HG02642 (cell line): Measurements from ENCODE around the gene SEPTIN5.

Experiments used
- ATAC-seq: cut with Tn5 transposase; IDR thresholded peaks from one replicate; pipeline ENCODE4 v1.9.1; 2021; ENCODE audit warnings: mild to moderate bottlenecking; ENCODE audit not compliant: unreplicated experiment, poor library complexity

Gene SEPTIN5

DNA sequence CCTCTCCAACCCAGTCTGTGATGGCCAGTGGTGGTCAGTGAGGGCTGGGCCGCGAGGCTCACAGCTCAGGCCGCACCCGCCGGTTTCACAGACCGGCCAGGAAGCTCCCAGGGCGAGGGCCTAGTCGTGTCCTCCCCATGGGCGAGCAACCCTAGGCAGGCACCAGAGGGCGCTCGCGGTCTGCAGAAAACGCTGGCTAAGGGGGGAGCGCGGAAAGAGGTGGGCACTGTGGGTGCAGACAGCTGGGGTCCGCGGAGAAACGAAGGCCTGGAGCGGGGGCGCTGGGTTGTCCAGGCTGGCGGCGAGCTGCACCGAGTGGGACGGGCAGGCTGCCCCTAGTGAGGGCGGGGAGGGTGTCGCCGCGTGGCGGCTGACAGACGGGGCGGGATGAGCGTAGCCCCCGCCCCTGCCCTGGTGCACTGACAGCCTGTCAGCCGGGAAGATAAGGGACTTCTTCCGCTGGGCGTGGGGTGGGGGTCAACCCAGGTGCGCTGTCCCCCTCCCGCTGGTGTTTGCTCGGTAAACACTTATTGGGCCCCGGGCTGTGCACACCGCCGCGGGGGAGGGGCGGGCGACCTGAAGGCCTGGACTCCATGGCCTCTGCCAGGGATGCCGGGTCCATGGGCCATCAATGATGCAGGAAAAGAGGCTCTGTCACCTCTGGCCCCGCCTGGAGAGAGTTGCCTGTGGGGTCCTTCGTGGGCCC, 16.5 kb downstream of the SEPTIN5 start:
- no peak for ATAC-seq

DNA sequence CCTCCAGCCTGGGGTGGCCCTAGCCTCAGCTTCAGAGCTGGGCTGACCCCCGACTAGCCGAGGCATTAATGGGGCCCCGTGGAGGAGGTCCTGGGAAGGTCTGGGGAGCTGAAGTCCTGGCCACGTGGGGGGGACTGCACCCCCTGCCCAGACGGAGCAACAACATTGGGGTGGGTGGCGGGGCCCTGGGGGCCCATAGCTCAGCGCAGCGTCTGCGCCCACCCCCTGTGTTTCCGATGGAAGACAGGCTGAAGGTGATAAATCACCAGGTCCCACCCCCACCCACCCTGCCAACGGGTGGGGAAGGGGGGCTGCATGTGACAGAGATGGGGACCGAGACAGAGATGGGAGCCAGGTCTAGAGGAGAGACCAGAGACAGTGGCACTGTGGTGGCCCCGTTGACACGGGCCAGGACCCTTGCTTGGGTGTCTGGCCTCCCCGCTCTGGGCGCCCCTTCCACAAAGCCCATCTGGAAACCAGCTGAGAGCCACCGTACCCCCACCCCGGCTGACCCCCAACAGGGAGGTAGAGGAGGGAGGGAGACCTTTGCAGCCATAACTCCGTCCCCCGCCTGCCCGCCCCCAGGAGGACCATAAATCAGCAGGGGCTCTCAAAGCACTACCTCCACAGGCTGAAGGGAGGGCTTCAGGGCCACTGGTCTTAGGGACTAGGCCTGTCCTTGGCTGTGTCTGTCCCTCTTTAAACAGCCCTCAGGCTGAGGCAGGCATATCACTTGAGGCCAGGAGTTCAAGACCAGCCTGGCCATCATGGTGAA, 17.2 kb downstream of the SEPTIN5 start:
- no peak for ATAC-seq

DNA sequence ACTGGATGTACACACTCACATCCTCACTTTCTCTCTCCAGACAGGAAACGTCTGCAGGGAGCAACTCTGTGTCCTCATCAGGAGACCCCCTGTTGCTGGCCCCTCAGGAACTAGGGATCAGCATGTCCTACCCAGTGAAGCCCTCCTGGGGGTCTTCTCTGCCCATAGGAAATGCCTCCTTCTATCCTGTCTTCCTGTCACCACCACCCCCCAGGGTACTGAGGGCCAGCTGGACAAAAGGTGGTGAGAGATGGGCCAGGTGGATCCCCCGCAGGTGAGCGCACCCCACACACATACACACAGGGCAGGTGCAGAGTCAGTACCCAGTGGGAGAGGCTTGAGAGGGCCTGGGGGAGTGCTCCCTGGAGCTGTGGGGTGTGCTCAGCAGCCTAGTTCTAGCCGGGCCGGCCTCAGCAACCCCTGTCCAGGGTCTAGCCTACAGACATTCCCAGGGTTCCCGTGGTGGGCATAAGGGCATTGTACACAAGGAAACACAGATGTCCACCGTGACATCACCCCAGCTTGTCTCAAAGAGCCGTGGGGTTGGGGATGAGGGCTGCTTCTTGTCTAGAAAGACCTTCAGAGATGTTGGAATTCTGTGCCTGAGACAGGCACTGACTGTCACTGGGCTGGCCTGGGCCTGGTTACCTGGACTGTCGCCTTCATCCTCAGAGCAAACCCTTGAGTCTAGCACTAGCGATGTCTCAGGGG, 18.3 kb downstream of the SEPTIN5 start:
- ATAC-seq, result no peak

DNA sequence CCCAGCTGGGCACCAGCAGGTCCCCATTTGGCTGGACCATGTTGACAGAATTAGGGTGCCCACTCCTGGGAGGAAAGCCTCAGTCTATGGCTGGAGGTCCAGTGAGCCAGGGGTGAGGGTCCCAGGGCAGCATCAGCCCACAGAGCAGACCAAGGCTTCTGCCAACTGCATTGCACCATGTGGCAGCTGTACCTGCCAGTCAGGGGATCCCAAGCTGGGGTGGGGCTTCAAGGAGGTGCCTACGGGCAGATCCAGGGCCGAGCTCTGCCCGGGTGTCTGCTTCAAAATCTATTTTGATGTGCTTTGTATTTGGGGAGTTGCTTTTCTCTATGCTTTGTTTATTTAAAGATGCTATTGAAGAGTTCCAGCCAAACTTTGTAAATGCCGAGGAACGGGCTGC, 19.5 kb downstream of the SEPTIN5 start:
- ATAC-seq, result no peak

DNA sequence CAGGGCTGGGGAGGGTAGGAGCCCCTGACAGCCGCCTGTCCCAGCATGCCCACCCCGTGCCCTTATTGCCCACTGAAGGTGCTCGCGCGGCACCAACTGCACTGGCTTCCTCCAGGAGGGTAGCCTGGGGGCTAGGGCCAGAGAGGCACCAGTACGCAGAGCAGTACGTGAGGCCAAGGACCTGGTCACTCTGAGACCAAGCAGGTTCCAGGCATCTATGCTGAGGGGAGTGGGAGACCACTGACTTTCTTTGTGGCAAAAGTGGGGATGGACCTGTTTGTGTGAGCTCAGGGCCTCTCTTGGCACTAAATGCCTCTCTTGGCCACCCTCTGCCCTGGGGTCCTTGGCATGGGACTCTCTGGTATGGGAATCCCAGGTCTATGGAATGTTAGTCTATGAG, 19.9 kb downstream of the SEPTIN5 start:
- ATAC-seq, result no peak

DNA sequence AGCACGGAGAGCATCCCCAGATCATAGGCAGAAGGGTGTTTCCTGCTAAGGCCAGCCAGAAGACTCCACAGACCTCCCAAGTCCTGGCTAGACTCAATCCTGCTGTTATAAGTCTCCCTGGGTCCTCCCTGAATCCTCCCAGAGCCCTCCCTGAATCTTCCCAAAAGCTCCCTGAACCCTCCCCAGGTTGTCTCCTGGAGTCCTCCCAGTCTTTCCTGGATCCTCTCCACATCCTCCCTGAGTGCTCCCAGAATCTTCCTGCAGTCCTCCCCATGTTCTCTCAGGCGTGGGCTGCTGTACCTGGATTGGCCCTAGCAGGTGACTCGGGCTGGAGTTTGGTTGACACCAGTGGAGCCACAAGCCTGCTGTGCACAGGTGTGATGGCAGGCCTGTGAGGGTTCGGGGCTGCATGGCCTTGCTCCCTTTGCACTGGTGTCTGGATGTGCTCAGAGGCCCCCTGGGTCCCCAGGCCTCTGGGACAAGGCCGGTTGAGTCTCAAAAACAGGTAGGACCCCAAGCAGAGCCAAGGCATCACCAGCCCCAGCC, 20.6 kb downstream of the SEPTIN5 start:
- ATAC-seq, result no peak

DNA sequence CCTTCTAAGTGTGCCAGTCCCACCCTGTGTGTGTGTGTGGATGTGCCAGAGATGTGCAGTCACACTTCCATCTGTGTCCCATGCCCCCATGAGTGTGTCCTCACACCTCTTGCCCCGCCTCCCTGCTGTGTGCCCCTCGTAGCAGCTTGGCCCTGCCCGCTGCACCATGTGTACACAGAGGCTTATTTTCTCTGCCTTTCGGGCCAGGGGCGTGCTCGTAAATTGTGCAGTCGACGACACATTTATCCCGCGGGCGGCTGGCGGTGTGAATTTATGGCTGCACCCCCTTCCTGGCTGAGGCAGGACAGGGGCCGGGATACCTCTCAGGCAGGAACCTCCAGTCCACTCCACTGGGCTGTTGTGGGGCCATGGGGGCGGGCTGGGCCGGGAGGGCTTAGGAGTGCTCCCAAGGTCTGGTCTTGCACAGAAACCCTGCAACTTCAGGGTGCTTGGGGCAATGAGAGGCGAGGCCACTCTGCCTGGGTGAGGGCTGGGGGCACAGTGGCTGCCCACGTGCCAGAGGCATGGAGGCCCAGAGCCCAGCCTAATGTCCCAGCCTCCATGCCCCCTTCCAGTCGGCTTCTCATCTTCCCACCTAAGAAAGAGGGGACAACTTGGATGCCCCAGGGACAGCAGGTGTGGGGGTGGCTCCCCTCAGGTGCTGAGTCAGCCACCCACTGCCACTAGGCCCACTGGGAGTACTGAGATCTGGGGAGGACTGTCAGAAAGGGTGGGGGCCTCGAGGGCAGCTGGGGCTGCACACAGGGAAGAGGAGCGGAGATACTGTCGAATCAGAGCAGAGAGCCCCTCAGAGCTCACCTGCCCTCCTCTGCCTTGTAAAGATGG, 21.6 kb downstream of the SEPTIN5 start:
- no peak for ATAC-seq

DNA sequence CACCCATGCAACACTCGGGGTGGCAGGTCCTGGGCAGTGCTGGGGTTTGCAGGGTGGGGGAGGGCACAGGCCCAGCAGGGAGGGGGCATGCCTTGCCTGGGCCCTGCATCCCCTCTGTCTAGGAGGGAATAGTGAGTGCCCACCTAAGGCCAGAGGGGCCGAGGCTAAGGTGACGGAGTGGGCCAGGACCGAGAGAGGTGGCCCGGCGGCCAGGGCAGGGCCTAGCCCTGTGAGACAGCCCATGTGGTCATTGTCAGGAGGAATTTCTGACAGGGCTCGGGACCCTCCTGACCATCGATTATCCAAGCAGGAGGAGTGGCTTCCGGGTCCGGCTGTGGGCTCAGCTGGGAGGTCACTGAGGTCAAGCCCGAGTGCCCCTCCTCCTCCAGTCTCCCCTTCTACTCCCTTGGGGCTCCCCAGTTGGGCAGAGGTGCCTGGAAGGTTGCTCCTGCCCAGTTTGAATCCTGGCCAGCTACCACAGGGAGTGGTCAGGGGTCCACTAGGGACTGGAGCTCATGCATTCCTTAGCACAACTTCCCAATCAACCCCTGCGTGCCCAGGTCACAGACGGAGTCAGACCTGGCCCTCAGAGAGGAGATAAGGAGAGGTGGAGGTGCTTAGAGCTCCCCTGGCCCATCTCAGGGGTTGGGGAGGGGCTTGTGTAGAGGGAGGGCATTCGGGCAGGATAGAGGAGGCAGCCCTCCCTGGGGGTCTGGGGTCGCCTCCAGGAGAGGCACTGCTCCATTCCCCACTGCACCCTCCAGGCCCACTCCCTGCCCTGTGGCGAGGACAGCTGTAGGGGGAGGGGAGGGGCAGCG, 23.8 kb downstream of the SEPTIN5 start:
- no peak for ATAC-seq

DNA sequence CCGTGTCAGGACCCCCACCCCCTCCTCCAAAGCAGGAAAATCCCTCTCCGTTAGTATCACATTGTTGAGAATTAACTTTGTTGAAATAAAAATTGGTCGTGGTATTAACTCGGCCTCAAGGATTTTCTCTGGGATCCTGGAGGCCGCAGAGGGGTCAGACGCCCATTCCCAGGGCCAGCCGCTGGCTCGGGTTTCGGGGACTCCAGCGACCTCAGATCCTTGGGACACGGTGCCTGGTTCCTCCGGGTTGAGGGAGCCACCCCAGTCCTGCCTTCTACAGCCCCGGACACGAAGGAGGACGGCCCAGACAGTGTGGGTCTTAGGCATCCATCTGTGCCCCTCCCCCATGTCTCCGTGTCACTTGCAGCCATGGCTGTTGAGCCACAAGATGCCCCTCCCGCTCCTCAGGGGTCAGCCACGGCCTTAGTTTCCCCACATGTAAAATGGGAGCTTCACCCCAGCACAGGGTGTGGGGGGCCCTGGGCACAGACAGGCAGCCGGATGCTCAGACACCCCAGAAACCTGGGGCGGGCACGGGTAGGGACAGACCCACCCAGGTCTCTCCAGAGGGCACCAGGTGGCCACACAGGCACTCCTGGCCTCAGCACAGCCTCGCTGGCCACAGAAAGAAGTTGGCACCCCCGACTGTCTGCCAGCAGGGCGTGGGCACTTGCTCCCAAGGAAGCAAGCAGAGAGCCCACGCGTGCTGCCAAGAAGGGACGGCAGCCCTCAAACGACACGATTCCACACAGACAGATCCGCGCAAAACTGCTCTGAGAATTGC, 24.6 kb downstream of the SEPTIN5 start:
- ATAC-seq, result no peak

DNA sequence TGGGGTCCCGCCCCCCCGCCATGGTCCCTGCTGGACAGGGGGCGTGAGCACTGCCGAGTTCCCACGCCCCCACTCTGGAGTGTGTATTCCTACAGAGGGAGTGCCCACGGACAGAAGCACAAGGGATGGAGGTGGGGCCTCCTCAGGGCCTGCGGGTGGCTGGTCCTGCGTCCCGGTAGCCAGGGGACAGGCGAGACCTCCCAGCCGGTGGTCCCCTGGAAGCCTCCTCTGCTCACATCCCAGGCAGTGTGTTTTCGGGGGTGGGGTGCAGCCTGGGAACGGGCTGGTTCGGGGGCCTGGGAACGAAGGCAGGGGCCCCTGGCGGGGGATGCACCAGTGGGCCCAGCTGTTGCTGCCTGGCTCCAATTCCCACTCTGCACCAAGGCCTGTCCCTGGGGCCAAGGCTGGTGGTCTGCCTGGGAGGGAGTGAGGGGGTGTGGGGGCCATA, 25.2 kb downstream of the SEPTIN5 start:
- ATAC-seq, result no peak

DNA sequence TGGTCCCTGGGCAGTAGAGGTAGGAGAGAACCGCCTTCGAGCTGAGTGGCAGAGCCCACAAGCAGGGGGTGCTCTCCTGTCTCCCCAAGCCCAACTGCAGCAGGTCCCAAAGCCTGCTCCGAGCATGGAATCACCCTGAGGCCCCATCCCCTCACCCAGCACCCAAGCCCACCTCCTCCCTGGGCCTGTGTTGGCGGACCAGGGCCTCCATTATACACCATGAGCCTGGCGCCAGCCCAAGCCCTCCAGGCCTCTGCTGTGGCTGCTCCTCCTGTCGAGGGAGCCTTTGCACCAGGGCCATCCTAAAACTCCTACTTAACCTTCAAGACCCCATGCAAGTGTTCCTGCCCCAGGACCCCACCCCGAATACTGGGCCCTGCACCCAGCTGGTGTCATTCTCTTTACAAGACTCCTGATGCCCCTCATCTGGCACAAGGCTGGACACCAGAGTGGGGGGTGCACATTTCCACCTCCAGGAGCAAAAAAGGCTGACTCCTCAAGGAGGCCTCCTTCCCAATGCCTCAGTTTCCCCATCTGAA, 25.7 kb downstream of the SEPTIN5 start:
- no peak for ATAC-seq

DNA sequence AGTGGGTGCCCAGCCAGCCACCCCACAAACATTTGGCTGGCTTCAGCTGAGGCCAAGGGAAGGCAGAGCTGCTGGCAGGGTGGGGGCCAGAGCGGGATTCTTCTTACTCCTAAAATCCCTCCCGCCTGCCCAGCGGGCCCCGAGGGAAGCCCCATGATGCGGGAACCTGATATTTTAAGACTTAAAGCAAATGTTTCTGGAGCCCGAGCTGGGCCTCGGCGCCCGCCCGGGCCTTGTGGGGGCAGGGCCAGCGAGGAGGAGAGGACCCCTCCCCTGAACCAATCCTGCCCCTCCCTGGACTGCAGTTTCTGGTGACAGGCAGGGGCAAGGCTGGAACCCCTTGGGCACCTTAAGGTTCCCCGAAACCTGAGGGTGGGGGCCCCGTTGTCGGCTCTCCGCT, 26.3 kb downstream of the SEPTIN5 start:
- no peak for ATAC-seq

DNA sequence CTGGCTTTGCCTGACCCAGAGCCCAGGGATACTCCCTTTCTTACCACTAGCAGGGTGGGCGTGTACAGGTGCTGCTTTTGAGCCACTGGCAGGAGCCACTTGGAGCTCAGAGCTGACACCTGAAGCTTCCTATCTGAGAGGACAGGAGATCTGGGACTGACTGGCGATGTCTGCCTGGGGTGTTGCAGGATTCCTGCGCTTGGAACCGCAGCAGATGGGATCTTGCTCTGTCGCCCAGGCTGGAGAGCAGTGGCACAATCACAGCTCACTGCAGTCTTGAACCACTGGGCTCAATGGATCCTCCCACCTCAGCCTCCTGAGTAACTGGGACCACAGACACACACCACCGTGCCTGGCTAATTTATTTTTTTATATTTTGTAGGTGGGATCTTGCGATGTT, 26.8 kb downstream of the SEPTIN5 start:
- ATAC-seq, result no peak

DNA sequence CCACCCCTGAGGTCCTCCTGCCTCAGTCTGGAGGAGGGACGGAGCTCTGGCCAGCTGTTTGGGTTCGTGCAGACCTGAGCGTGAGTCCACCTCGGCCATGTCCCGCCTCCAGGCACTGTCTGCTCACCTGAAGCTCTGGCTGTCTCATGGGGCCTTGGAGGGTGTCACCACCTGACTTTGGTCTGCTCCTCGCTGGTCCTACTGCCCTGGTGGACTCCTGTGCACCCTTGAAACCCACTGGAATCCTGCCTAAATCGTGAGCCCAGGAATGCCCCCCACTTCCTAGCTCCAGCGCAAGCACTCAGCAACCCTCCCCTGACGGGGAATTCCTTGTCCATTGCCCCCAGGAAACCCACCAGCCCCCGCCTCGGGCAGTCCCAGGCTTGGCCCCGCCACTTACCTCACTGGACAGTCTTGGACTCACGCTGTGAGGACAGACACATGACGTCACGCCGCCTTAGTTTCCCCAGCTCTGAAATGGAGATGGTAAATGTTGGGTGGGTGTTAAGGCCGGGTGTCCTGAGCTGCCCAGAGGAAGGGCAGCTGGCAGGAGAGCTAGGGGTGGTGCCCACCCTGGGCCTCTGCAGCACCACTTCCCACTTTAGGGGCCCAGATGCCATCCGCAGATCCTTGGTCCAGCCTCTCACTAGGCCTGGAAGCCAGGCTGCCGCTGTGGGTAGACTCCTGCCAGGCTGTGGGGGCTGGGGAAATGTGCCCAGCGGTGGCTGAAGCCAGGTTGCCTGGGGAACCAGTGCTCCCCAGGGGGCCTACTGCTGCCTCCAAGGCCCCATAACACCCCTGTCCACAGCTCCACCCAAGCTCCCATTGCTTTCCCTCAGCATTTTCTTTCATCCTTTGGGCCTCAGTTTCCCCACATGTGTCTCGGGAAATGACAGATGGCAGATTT, 28.1 kb downstream of the SEPTIN5 start:
- no peak for ATAC-seq

DNA sequence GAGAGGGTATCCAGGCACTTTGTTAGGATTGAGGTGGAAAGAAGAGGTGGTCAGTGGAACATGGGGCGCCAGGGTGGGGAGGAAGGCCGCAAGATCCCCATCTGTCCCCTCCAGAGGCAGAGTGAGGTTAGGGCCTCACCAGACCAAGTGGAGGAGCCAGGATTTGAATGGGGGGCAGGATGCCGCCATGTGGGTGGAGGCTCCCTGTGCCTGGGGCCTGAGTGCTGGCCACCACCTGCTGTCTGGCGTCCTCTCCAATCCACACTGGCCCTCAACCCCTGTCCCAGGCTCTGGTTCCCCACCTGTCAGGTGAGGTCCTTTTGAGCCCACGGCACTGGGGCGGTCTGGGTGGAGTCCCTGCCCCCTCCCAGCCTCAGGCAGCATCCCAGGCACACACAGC, 28.8 kb downstream of the SEPTIN5 start:
- no peak for ATAC-seq

DNA sequence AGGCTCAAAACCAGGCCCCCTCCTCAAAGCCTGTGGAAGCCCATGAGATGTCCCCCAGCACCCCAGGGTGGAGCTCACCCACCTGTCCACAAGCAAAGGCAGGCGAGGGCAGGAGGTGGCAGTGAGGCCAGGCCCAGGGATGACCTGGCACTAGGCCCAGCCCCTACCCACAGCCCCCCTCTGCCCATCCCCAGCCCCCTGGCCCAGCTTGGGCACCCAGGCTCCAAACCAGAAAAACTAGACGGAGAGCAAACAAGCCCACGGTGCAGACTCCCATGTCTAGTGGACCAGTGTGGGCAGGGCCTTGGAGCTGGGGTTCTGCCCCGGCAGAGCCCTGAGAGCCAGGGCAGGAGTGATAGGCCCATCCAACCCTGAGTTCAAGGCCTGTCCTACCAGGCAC, 29.3 kb downstream of the SEPTIN5 start:
- ATAC-seq, result no peak

DNA sequence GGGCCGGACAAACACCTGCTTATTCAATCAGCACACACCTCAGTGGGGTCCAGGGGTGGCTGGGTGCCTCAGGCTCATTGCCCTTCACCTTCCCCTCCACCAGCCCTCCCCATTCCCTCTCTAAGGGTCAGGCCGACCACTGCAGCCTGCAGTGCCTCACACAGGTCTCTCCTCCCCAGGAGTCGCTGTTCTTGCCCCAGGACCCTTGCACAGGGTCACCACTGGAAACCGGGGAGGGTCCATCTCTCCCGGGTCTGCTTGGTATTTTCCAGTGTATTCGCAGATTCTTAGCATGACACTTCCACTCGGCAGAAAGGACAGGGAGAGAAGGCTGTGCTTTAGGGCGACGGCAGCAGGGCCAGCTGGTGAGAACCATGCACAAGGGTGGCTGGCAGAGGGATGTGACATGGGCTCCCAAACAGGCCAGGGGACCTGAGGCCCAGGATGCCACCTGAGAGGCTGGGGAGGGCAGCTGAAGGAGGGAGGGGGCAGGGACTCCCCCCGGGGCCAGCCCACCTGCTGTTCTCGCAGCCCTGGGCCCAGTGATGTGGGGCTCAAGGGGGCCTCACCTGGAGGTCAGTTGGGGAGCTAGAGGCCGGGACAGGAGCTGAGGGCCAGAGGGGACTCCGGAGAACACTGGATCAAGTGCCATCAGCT, 30.2 kb downstream of the SEPTIN5 start:
- no peak for ATAC-seq
